HL-60 (cell line): ENCODE measurements around the gene NKX2-4.

Experiments used
- DNase-seq, 2 experiments: peaks; one replicate each; pipeline ENCODE4 v3.0.0-alpha.2; 2010 to 2020; ENCODE audit warnings: low read depth in 1 of 2, low spot score in 1 of 2
- H3K27ac ChIP-seq: fragments of 250-450 bp; sonication (Bioruptor Pico); replicated peaks from 2 replicates; pipeline ENCODE4 v1.5.1; 2020; ENCODE audit warnings: mild to moderate bottlenecking, moderate library complexity
- H3K27me3 ChIP-seq: fragments of 250-450 bp; sonication (Bioruptor Pico); 2 replicates; pipeline ENCODE4 v1.5.1; 2021; ENCODE audit warnings: mild to moderate bottlenecking, moderate library complexity; ENCODE audit not compliant: insufficient read depth, poor library complexity, severe bottlenecking
- H3K4me3 ChIP-seq: replicated peaks from 2 replicates; pipeline ENCODE4 v1.5.1; 2011; ENCODE audit warnings: mild to moderate bottlenecking, control low read depth, low read length; ENCODE audit not compliant: insufficient read depth
- GABPA ChIP-seq: IDR thresholded peaks from 2 replicates; pipeline ENCODE4 v1.6.1; 2012; ENCODE audit warnings: low read depth
- POLR2AphosphoS5 ChIP-seq: IDR thresholded peaks from 2 replicates; pipeline ENCODE4 v1.6.1; 2012; ENCODE audit warnings: low read depth
- SPI1 ChIP-seq: IDR thresholded peaks from 2 replicates; pipeline ENCODE4 v1.6.1; 2012; ENCODE audit warnings: low read depth, mild to moderate bottlenecking, borderline replicate concordance
- TF ChIP-seq, protein P1 (sequence below): IDR thresholded peaks from one replicate; pipeline ENCODE4 v1.5.1; 2011; ENCODE audit warnings: low read length, control low read depth, inconsistent platforms; ENCODE audit not compliant: insufficient read depth
- TF ChIP-seq, protein P2 (sequence below): IDR thresholded peaks from 2 replicates; pipeline ENCODE4 v1.6.1; 2012; ENCODE audit warnings: low read depth; ENCODE audit not compliant: insufficient replicate concordance

The NKX2-4 gene

DNA sequence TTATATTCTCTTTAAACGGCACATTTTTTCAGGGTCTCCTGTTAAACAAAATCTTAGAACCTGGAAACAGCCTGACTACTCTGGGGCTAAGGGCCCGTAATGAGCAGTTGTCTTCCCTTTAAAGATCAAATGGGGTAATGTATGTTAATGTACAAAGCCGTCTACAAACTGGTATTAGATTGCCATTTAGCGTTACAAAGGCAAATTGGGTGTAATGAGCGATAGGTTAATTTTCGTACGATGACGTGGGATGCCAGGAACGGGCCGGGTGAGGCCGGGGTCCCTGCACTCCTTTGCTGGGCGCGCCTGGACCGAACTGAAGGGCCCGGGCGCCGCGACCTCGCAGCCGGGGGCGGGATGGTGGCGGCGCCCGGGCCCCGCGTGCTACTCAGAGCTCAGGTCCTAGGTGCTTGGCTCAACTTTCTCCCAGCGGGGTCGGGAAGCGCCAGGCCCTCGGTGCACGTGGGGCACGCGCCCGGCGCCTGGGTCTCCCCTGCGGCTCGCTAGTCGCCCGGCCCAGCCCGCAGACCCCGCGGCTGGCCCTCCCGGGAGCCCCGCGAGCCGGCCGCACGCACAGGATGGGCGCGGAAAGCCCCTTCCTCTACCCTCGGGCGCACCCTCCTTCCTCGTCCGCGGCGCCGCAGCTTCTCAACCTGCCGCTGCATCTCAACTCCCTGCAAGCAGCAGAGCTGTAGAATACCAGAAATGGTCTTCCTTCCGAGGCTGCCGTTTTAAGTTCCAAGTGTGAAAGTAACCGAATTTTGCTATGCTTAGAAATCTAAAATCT lies 5.9 kb downstream of the NKX2-4 start:
- Histone ChIP-seq H3K27me3 (peaks cover 40% of the 10 kb centered on the region), H3K4me3 (no peak overlapping the region), H3K27ac (no peak overlapping the region)
- no peak for DNase-seq
- no peak for TF ChIP-seq GABPA

DNA sequence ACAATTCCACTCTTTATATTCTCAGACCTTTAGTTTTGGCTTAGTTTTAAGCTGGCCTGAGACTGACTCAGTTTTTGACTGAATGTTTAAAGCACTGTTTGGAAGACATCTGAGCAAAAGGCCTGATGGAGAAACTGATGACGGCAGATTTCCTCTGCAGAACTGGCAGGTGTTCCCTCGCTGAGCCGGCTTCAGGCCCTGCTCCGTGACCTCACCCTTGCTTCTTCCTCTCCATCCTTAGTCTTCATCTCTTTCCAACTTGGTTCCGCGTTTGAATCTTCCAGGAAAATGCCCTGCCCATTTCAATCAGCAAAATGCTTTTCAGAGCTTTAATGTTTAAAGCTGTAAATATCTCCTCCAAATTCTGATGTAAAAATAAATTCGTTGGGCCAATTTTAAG lies 6.6 kb downstream of the NKX2-4 start:
- H3K4me3 ChIP-seq = no peak overlapping the region
- no peak overlapping the region for H3K27ac ChIP-seq
- no peak for DNase-seq
- TF ChIP-seq POLR2AphosphoS5 = no peak
- TF ChIP-seq SPI1 = no peak
- TF ChIP-seq, protein P1, sequence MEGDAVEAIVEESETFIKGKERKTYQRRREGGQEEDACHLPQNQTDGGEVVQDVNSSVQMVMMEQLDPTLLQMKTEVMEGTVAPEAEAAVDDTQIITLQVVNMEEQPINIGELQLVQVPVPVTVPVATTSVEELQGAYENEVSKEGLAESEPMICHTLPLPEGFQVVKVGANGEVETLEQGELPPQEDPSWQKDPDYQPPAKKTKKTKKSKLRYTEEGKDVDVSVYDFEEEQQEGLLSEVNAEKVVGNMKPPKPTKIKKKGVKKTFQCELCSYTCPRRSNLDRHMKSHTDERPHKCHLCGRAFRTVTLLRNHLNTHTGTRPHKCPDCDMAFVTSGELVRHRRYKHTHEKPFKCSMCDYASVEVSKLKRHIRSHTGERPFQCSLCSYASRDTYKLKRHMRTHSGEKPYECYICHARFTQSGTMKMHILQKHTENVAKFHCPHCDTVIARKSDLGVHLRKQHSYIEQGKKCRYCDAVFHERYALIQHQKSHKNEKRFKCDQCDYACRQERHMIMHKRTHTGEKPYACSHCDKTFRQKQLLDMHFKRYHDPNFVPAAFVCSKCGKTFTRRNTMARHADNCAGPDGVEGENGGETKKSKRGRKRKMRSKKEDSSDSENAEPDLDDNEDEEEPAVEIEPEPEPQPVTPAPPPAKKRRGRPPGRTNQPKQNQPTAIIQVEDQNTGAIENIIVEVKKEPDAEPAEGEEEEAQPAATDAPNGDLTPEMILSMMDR = no peak
- no peak for TF ChIP-seq GABPA
- TF ChIP-seq, protein P2, sequence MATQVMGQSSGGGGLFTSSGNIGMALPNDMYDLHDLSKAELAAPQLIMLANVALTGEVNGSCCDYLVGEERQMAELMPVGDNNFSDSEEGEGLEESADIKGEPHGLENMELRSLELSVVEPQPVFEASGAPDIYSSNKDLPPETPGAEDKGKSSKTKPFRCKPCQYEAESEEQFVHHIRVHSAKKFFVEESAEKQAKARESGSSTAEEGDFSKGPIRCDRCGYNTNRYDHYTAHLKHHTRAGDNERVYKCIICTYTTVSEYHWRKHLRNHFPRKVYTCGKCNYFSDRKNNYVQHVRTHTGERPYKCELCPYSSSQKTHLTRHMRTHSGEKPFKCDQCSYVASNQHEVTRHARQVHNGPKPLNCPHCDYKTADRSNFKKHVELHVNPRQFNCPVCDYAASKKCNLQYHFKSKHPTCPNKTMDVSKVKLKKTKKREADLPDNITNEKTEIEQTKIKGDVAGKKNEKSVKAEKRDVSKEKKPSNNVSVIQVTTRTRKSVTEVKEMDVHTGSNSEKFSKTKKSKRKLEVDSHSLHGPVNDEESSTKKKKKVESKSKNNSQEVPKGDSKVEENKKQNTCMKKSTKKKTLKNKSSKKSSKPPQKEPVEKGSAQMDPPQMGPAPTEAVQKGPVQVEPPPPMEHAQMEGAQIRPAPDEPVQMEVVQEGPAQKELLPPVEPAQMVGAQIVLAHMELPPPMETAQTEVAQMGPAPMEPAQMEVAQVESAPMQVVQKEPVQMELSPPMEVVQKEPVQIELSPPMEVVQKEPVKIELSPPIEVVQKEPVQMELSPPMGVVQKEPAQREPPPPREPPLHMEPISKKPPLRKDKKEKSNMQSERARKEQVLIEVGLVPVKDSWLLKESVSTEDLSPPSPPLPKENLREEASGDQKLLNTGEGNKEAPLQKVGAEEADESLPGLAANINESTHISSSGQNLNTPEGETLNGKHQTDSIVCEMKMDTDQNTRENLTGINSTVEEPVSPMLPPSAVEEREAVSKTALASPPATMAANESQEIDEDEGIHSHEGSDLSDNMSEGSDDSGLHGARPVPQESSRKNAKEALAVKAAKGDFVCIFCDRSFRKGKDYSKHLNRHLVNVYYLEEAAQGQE = no peak
- H3K27me3 ChIP-seq = peaks cover 40% of the 10 kb centered on the region

DNA sequence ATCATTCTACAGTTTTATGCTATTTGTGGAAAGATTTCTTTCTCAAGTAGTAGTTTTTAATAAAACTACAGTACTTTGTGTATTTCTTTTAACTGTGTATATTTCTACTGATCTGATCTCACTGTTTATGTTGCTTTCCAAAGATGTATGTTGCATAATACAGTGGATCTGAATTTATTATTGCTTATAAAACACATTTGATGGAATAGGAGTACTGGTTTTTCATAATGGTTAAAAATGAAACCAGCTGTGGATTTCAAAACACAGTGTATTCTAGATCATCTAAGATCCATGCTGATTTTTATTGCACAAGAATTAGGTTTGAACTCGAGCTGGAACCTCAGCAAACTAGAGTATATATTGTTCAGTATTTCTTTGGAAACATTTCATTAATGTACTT lies 8.0 kb downstream of the NKX2-4 start:
- peaks cover 29% of the 10 kb centered on the region for H3K27me3 ChIP-seq
- DNase-seq = no peak
- no peak overlapping the region for H3K4me3 ChIP-seq
- TF ChIP-seq, protein P2 = no peak
- no peak for TF ChIP-seq POLR2AphosphoS5
- TF ChIP-seq, protein P1 = no peak
- no peak for TF ChIP-seq GABPA
- no peak for TF ChIP-seq SPI1
- H3K27ac ChIP-seq = no peak overlapping the region

DNA sequence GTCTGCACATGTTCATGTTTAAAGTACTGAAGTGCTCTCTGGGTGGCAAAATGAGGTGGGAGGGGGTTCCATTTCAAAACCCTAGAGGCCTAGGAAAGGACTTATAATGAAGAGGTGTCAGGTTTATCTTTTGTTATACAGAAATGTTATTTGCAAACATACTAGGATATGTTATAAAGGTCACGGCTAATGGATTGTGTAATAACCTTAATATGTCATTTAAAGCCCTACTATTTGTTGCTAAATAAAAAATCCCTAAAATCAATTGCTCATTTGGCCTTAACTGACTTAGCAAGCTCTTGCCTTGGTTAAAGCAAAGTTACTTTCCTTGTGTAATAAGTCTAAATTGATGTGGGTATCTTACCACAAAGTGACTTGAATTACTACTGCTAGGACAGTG lies 8.8 kb downstream of the NKX2-4 start:
- no peak for DNase-seq
- no peak overlapping the region for H3K27ac ChIP-seq
- H3K4me3 ChIP-seq = no peak overlapping the region
- H3K27me3 ChIP-seq = peaks cover 24% of the 10 kb centered on the region
- TF ChIP-seq, protein P2 = no peak
